ENCODE measurements around the gene ILF3. TPM values are rescaled to one million over a fixed set of nuclear protein-coding genes. Genes with fewer than 3 reads are reported as not detected.

ILF3 gene
- total and polyA plus RNA-seq, 2 experiments from 2014 or later, result 191 to 224 TPM

DNA sequence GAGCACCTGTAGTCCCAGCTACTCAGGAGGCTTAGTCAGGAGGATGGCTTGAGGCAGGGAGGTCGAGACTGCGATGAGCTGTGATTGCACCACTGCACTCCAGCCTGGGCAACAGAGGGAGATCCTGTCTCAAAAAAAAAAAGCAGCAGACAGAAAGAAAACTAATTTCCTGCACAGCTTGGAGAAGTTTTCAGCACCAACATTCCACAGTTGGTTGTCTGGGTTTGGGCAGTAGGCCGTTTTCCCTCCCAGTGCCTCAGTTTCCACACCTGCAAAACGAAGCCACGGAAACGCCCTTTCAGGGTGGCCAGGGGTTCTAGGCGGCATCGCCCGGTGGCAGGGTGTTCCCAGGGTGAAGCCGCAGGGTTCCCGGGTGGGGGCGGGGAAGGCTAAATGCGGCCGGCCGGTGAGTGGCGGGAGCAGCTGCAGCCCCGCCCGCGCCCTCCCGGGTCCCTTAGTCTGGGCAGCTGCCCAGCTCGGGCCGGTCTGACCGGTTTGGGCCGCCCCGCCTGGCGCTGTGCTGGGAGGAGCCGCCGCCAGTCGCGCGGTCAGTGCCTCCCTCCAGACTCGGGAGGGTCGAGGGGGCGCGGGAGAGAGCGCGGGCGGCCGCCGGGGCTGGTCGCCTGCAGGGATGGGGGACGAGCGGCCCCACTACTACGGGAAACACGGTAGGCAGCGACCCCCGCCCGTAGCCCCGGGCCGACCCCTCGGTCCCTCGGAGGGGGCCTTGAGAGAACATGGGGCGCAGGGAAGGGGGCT is 29.0 kb upstream of the ILF3 start, which contains the start of gene SLC44A2:
Gene SLC44A2 (plus strand): TSS at position 551 of the 759 bp plus-strand sequence. CDS start 81 bp downstream, at position 632.
- TF ChIP-seq, protein P1, sequence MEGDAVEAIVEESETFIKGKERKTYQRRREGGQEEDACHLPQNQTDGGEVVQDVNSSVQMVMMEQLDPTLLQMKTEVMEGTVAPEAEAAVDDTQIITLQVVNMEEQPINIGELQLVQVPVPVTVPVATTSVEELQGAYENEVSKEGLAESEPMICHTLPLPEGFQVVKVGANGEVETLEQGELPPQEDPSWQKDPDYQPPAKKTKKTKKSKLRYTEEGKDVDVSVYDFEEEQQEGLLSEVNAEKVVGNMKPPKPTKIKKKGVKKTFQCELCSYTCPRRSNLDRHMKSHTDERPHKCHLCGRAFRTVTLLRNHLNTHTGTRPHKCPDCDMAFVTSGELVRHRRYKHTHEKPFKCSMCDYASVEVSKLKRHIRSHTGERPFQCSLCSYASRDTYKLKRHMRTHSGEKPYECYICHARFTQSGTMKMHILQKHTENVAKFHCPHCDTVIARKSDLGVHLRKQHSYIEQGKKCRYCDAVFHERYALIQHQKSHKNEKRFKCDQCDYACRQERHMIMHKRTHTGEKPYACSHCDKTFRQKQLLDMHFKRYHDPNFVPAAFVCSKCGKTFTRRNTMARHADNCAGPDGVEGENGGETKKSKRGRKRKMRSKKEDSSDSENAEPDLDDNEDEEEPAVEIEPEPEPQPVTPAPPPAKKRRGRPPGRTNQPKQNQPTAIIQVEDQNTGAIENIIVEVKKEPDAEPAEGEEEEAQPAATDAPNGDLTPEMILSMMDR (IDR thresholded peaks at IDR 0.05; ENCODE audit: low read depth, low read length), result no peak
- DNase-seq (ENCODE audit: low read depth in 1 of 2, low spot score in 1 of 2), result peak; percentile 75 to 91
- Histone ChIP-seq H3K27me3 (no peaks in the 10 kb centered on the region), H3K4me1 (ENCODE audit: low read depth) (no peaks in the 10 kb centered on the region), H3K36me3 (peaks cover 6% of the 10 kb centered on the region), H3K9me3 (ENCODE audit: low read depth) (no peaks in the 10 kb centered on the region), H3K27ac (peak within 1 kb of the TSS; percentile 8), H3K4me3 (peak within 1 kb of the TSS; percentile 51)

DNA sequence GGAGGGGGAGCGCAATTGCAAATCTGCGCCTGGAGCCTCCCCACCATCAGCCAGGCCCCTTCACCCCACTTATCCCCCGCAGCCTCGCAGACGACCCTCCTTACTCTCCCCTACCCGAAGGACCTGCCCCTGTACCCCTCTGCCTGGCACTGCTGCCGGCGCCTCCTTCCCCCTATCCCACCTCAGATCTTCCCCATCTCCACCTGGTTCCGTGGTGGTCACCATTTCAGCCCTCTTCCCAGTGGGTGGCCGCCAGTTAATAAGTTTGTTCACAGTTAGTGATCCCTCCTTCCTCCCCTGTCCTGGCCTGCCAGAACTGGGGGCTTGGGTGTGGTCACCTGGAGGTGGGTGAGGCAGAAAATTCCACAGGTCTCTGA is 28.4 kb upstream of the ILF3 start:
- Histone ChIP-seq H3K4me1 (ENCODE audit: low read depth) (no peaks in the 10 kb centered on the region), H3K4me3 (peak overlapping the region; percentile 51), H3K36me3 (peaks cover 6% of the 10 kb centered on the region), H3K27ac (peak overlapping the region; percentile 8), H3K27me3 (no peaks in the 10 kb centered on the region), H3K9me3 (ENCODE audit: low read depth) (no peaks in the 10 kb centered on the region)
- DNase-seq (ENCODE audit: low read depth in 1 of 2, low spot score in 1 of 2), result no peak
- TF ChIP-seq, protein P1 (IDR thresholded peaks at IDR 0.05; ENCODE audit: low read depth, low read length), result no peak

DNA sequence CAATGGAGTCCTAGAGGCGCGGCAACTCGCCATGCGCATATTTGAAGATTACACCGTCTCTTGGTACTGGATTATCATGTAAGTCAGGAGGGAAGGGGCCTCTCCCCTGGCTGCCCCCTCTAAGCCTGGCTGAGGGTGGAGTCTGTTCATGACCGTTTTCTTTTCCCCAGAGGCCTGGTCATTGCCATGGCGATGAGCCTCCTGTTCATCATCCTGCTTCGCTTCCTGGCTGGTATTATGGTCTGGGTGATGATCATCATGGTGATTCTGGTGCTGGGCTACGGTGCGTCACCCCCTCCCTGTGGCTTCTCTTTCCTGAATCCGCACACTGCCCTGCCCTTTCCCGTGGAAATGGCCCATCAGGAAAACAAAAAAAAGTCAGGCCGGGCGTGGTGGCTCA is 22.3 kb upstream of the ILF3 start:
- TF ChIP-seq, protein P1 (IDR thresholded peaks at IDR 0.05; ENCODE audit: low read depth, low read length), result no peak
- Histone ChIP-seq H3K36me3 (peaks cover 37% of the 10 kb centered on the region), H3K4me1 (ENCODE audit: low read depth) (no peaks in the 10 kb centered on the region), H3K9me3 (ENCODE audit: low read depth) (no peaks in the 10 kb centered on the region), H3K4me3 (no peak overlapping the region), H3K27ac (no peak overlapping the region), H3K27me3 (no peaks in the 10 kb centered on the region)
- DNase-seq (ENCODE audit: low read depth in 1 of 2, low spot score in 1 of 2), result no peak

DNA sequence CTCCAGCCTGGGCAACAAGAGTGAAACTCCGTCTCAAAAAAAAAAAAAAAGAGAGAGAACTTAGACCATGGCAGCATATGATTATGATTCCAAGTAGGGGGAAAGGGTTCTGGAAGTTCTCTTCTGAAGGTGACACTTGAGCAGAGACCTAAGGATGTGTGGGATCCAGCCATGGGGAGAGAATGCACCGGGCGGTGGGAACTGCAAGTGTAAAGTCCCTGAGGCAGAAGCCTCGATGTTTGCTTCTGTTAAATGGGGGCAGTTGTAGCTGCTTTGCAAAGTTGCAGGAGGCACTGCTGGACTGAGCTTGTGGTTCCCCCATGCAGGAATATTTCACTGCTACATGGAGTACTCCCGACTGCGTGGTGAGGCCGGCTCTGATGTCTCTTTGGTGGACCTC is 19.7 kb upstream of the ILF3 start:
- H3K27me3 ChIP-seq, result no peaks in the 10 kb centered on the region
- H3K27ac ChIP-seq, result no peak overlapping the region
- no peaks in the 10 kb centered on the region for H3K9me3 ChIP-seq (ENCODE audit: low read depth)
- H3K4me3 ChIP-seq, result no peak overlapping the region
- TF ChIP-seq, protein P1 (IDR thresholded peaks at IDR 0.05; ENCODE audit: low read depth, low read length), result no peak
- no peaks in the 10 kb centered on the region for H3K4me1 ChIP-seq (ENCODE audit: low read depth)
- H3K36me3 ChIP-seq, result peaks cover 47% of the 10 kb centered on the region
- no peak for DNase-seq (ENCODE audit: low read depth in 1 of 2, low spot score in 1 of 2)

DNA sequence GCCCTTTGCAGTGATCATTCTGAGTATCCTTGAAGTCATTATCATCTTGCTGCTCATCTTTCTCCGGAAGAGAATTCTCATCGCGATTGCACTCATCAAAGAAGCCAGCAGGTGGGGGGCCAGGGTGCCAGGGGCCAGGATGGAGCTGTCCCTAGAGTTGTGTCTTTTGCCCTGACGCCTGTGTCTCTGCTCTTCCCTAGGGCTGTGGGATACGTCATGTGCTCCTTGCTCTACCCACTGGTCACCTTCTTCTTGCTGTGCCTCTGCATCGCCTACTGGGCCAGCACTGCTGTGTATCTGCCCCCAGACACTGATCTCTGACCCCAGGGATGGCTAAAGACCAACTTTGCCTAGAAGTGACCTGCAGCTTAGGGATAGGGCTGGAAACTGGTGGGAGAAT is 19.2 kb upstream of the ILF3 start:
- H3K27ac ChIP-seq, result no peak overlapping the region
- no peaks in the 10 kb centered on the region for H3K27me3 ChIP-seq
- no peaks in the 10 kb centered on the region for H3K4me1 ChIP-seq (ENCODE audit: low read depth)
- H3K9me3 ChIP-seq (ENCODE audit: low read depth), result no peaks in the 10 kb centered on the region
- TF ChIP-seq, protein P1 (IDR thresholded peaks at IDR 0.05; ENCODE audit: low read depth, low read length), result no peak
- H3K4me3 ChIP-seq, result no peak overlapping the region
- H3K36me3 ChIP-seq, result peaks cover 47% of the 10 kb centered on the region
- no peak for DNase-seq (ENCODE audit: low read depth in 1 of 2, low spot score in 1 of 2)

Data from cardiac muscle cell (in vitro differentiated cells and primary cell).